Panc1 (cell line): Measurements from ENCODE around the gene CNNM1. TPM values are rescaled to one million over a fixed set of nuclear protein-coding genes. Genes with fewer than 3 reads are reported as not detected.

Experiments
- ATAC-seq: fragments of 200-7000 bp; cut with Tn5 transposase; 2 replicates; pipeline ENCODE4 v1.9.1; 2020; ENCODE audit warnings: mild to moderate bottlenecking, moderate library complexity
- BruUV-seq: library from RNA; stranded (reverse); fragments of 400-500 nt; replicated peaks from 2 replicates; lab custom pipeline; 2021; lab: Mats Ljungman, UMichigan
- CTCF ChIA-PET: fragments of 300-600 bp; sonication (Branson Sonifier 250); formaldehyde crosslinking; loops from one replicate; lab custom pipeline; 2022; ENCODE audit warnings: antibody characterized with exemption; lab: Charles Lee
- POLR2A ChIA-PET: fragments of 300-600 bp; sonication (Branson Sonifier 250); formaldehyde crosslinking; loops from one replicate; lab custom pipeline; 2022; ENCODE audit warnings: antibody characterized with exemption; lab: Charles Lee
- DNase-seq: peaks from one replicate; pipeline ENCODE4 v3.0.0-alpha.2; 2010; ENCODE audit warnings: low read depth, low spot score
- H3K27ac ChIP-seq: 2 replicates; pipeline ENCODE4 v1.5.1; 2011; ENCODE audit warnings: mild to moderate bottlenecking, low read length, inconsistent platforms
- H3K27me3 ChIP-seq: fragments of 200-500 bp; sonication (Bioruptor generic); 2 replicates; pipeline ENCODE4 v1.6.0; 2014; ENCODE audit warnings: low read length, inconsistent platforms; ENCODE audit not compliant: control insufficient read depth, insufficient read depth
- H3K36me3 ChIP-seq: fragments of 200-500 bp; sonication (Bioruptor generic); 2 replicates; pipeline ENCODE4 v1.5.1; 2014; ENCODE audit warnings: inconsistent platforms, mild to moderate bottlenecking, low read length, moderate library complexity; ENCODE audit not compliant: control insufficient read depth, insufficient read depth
- H3K4me1 ChIP-seq: 2 replicates; pipeline ENCODE4 v1.5.1; 2011; ENCODE audit warnings: inconsistent platforms, mild to moderate bottlenecking, low read length, moderate library complexity; ENCODE audit not compliant: control insufficient read depth, insufficient read depth
- H3K4me3 ChIP-seq, 2 experiments: 2 replicates each; pipeline ENCODE4 v1.5.1; 2011 to 2012; ENCODE audit warnings: low read depth in 2 of 2, low read length in 2 of 2, mild to moderate bottlenecking in 2 of 2, inconsistent platforms in 1 of 2, moderate library complexity in 1 of 2
- H3K9me3 ChIP-seq: fragments of 200-500 bp; sonication (Bioruptor generic); 2 replicates; pipeline ENCODE4 v1.5.1; 2014; ENCODE audit warnings: low read depth, mild to moderate bottlenecking, inconsistent platforms, low read length, moderate library complexity; ENCODE audit not compliant: control insufficient read depth, insufficient read depth
- POLR2AphosphoS5 ChIP-seq: IDR thresholded peaks from 2 replicates; pipeline ENCODE4 v1.6.1; 2012; ENCODE audit warnings: mild to moderate bottlenecking, low read depth, low read length, moderate library complexity
- SIN3A ChIP-seq: IDR thresholded peaks from 2 replicates; pipeline ENCODE4 v1.6.1; 2012; ENCODE audit warnings: low read depth, mild to moderate bottlenecking, low read length, moderate library complexity, borderline replicate concordance; ENCODE audit not compliant: insufficient read depth
- TCF7L2 ChIP-seq: IDR thresholded peaks from 2 replicates; pipeline ENCODE4 v1.6.1; 2011; ENCODE audit warnings: mild to moderate bottlenecking, low read depth, low read length, inconsistent platforms
- in situ Hi-C: cut with HindIII; loops from 2 replicates; pipeline ENCODE4 v1.10.0; 2016; ENCODE audit warnings: low sequenced_read_pairs, low pct_unique_long_range_greater_than_20kb
- intact Hi-C: fragments of 100-400 bp; cut with micrococcal nuclease; formaldehyde crosslinking; loops from one replicate; pipeline ENCODE4 v1.10.0; 2022; ENCODE audit not compliant: unreplicated experiment
- total RNA-seq: library from RNA; stranded (reverse); gene quantifications from one replicate; pipeline ENCODE4 v1.2.1, GENCODE V29; 2021; ENCODE audit not compliant: unreplicated experiment
- TF ChIP-seq, protein P1 (sequence below), 2 experiments: IDR thresholded peaks; 2 replicates each; pipeline ENCODE4 v1.6.1; 2011 to 2012; ENCODE audit warnings: low read depth in 2 of 2, control low read depth in 1 of 2, low read length in 1 of 2, mild to moderate bottlenecking in 1 of 2, moderate library complexity in 1 of 2; ENCODE audit not compliant: insufficient read depth in 1 of 2
- TF ChIP-seq, protein P2 (sequence below): fragments of 450-650 bp; IDR thresholded peaks from 2 replicates; pipeline ENCODE4 v1.5.1; 2017; ENCODE audit warnings: mild to moderate bottlenecking

Gene CNNM1
- total RNA-seq, 1 experiment from 2014 or later: 16.6 TPM

DNA sequence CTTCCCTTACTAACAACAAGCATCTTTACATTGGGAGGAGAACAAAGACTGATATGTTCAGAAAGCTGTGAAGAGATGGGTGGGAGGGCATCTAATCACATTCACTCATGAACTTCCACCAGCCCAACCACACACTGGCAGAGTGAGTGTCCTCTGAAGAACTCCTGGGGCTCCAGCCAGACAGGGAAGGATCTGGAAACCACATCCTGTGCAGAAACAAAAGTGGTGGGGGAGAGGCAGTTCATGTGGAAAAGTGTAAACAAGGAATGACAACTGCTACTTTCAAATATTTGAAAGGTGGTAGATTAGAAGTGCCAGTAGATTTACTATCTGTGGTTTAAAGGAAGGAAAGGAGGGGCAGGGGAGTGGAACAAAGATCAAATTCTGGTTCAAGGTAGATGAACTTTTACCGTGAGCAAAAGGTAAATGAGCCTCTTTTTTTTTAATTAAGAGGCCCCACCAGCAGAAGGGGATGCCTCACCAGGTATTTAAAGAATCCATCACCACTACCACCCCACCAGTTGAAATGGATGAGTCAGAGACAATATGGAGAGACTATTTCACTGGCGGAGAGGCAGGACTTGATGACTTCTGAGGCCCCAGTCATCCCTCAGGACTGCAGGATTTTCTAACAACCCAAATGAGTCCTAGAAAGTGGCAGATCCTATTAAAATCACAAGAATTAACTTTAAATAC, 66.7 kb downstream of the CNNM1 start:
- DNase-seq (no peak), ATAC-seq (peak; percentile 73)
- intact Hi-C loops (no loop called here), in situ Hi-C loops (no loop called here)
- no peak overlapping the region for H3K4me3 ChIP-seq
- no peak overlapping the region; the same call in 1 of the 2 replicates for H3K27ac ChIP-seq
- peaks cover 15% of the 10 kb centered on the region for H3K36me3 ChIP-seq
- no peaks in the 10 kb centered on the region for H3K9me3 ChIP-seq
- peaks cover 30% of the 10 kb centered on the region for H3K4me1 ChIP-seq
- ChIA-PET CTCF (no interaction called here), POLR2A (no interaction called here)
- H3K27me3 ChIP-seq: no peaks in the 10 kb centered on the region
- BruUV-seq: no TSS peak
- TF ChIP-seq, protein P1, sequence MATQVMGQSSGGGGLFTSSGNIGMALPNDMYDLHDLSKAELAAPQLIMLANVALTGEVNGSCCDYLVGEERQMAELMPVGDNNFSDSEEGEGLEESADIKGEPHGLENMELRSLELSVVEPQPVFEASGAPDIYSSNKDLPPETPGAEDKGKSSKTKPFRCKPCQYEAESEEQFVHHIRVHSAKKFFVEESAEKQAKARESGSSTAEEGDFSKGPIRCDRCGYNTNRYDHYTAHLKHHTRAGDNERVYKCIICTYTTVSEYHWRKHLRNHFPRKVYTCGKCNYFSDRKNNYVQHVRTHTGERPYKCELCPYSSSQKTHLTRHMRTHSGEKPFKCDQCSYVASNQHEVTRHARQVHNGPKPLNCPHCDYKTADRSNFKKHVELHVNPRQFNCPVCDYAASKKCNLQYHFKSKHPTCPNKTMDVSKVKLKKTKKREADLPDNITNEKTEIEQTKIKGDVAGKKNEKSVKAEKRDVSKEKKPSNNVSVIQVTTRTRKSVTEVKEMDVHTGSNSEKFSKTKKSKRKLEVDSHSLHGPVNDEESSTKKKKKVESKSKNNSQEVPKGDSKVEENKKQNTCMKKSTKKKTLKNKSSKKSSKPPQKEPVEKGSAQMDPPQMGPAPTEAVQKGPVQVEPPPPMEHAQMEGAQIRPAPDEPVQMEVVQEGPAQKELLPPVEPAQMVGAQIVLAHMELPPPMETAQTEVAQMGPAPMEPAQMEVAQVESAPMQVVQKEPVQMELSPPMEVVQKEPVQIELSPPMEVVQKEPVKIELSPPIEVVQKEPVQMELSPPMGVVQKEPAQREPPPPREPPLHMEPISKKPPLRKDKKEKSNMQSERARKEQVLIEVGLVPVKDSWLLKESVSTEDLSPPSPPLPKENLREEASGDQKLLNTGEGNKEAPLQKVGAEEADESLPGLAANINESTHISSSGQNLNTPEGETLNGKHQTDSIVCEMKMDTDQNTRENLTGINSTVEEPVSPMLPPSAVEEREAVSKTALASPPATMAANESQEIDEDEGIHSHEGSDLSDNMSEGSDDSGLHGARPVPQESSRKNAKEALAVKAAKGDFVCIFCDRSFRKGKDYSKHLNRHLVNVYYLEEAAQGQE (IDR thresholded peaks at IDR 0.05; ENCODE audit: insufficient read depth in 1 of 2, low read depth in 2 of 2, low read length in 1 of 2): no peak
- no peak for TF ChIP-seq TCF7L2
- TF ChIP-seq SIN3A: no peak

DNA sequence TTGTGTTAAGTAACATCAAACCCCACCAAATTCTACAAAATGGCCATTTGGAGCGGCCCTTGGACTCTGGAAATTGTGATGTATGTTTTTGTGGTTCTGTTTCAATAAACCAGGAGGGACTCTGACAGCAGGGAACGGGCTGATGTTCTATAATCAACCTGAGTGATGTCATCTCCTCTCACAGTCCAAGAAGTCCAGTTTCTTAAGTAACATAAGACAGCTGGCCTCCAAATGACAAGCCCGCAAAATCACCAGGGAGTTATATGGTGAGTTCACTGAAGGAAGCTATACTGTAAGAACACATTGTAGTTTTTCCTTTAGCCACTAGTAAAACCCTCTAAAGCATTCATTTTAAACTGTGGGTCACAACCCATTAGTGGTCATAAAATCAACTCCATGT, 67.3 kb downstream of the CNNM1 start:
- Histone ChIP-seq H3K4me3 (no peak overlapping the region), H3K27me3 (no peaks in the 10 kb centered on the region), H3K36me3 (peaks cover 15% of the 10 kb centered on the region), H3K9me3 (no peaks in the 10 kb centered on the region), H3K27ac (no peak overlapping the region), H3K4me1 (peaks cover 30% of the 10 kb centered on the region)
- no peak for ATAC-seq
- CTCF ChIA-PET: no interaction called here
- DNase-seq: no peak
- in situ Hi-C loops (no loop called here), intact Hi-C loops (no loop called here)
- TF ChIP-seq, protein P1 (IDR thresholded peaks at IDR 0.05; ENCODE audit: insufficient read depth in 1 of 2, low read depth in 2 of 2, low read length in 1 of 2): no peak
- TF ChIP-seq TCF7L2 (no peak), SIN3A (no peak), POLR2AphosphoS5 (no peak)
- TF ChIP-seq, protein P2, sequence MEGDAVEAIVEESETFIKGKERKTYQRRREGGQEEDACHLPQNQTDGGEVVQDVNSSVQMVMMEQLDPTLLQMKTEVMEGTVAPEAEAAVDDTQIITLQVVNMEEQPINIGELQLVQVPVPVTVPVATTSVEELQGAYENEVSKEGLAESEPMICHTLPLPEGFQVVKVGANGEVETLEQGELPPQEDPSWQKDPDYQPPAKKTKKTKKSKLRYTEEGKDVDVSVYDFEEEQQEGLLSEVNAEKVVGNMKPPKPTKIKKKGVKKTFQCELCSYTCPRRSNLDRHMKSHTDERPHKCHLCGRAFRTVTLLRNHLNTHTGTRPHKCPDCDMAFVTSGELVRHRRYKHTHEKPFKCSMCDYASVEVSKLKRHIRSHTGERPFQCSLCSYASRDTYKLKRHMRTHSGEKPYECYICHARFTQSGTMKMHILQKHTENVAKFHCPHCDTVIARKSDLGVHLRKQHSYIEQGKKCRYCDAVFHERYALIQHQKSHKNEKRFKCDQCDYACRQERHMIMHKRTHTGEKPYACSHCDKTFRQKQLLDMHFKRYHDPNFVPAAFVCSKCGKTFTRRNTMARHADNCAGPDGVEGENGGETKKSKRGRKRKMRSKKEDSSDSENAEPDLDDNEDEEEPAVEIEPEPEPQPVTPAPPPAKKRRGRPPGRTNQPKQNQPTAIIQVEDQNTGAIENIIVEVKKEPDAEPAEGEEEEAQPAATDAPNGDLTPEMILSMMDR: no peak
- BruUV-seq: no TSS peak
- POLR2A ChIA-PET: no interaction called here
